H1 (cell line): ENCODE results near the gene OSGEP. TPM values are rescaled to one million over a fixed set of nuclear protein-coding genes. Genes with fewer than 3 reads are reported as not detected.

ENCODE experiments used
- CTCF ChIA-PET: fragments of 300-600 bp; sonication (Branson Sonifier 250); formaldehyde crosslinking; loops from one replicate; lab custom pipeline; 2021; ENCODE audit not compliant: partially characterized antibody; lab: Charles Lee
- POLR2A ChIA-PET: fragments of 300-600 bp; sonication (Branson Sonifier 250); formaldehyde crosslinking; loops from one replicate; lab custom pipeline; 2021; ENCODE audit warnings: inconsistent platforms; ENCODE audit not compliant: partially characterized antibody; lab: Charles Lee
- DNase-seq, 2 experiments: peaks; one replicate each; pipeline versions ENCODE4 v3.0.0 to v3.0.0-alpha.2; 2010 to 2022; ENCODE audit warnings: low spot score in 2 of 2, low read depth in 1 of 2, mixed read lengths in 1 of 2
- FAIRE-seq: peaks from 2 replicates; lab custom pipeline; 2011; peaks lifted over from hg19 to GRCh38; lab: Jason Lieb, UNC
- H2AFZ ChIP-seq: 2 replicates; pipeline ENCODE4 v1.8.1; 2012; ENCODE audit warnings: low read length, inconsistent platforms
- H2AK5ac ChIP-seq: 2 replicates; pipeline ENCODE4 v1.6.1; 2013; ENCODE audit warnings: low read depth, low read length
- H2BK120ac ChIP-seq: replicated peaks from 2 replicates; pipeline ENCODE3; 2013; ENCODE audit warnings: low read depth, low read length, inconsistent platforms
- H2BK12ac ChIP-seq: 2 replicates; pipeline ENCODE4 v1.6.1; 2013; ENCODE audit warnings: low read depth, low read length
- H2BK15ac ChIP-seq: 2 replicates; pipeline ENCODE4 v1.6.1; 2013; ENCODE audit warnings: low read length
- H2BK20ac ChIP-seq: 2 replicates; pipeline ENCODE4 v1.6.1; 2013; ENCODE audit warnings: low read length
- H2BK5ac ChIP-seq: 2 replicates; pipeline ENCODE4 v1.6.1; 2013; ENCODE audit warnings: low read depth, low read length
- H3K14ac ChIP-seq: 2 replicates; pipeline ENCODE4 v1.6.1; 2013; ENCODE audit warnings: inconsistent platforms; ENCODE audit not compliant: insufficient read length
- H3K18ac ChIP-seq: 2 replicates; pipeline ENCODE4 v1.6.1; 2013; ENCODE audit warnings: low read length; ENCODE audit errors: extremely low read depth
- H3K23ac ChIP-seq: 2 replicates; pipeline ENCODE4 v1.6.1; 2013; ENCODE audit warnings: inconsistent platforms; ENCODE audit not compliant: insufficient read length
- H3K23me2 ChIP-seq: 2 replicates; pipeline ENCODE4 v1.6.1; 2013; ENCODE audit warnings: low read depth, low read length
- H3K27ac ChIP-seq: 2 replicates; pipeline ENCODE4 v1.6.1; 2011; ENCODE audit warnings: low read depth, low read length, inconsistent platforms
- H3K27me3 ChIP-seq, 4 experiments: replicated peaks in 1 of 4; 1 replicate in 1 of 4; 2 replicates in 3 of 4; pipeline versions ENCODE4 v1.6.1 to v1.8.1; 2011 to 2013; ENCODE audit warnings: low read length in 3 of 4, mild to moderate bottlenecking in 3 of 4, inconsistent platforms in 2 of 4, mixed read lengths in 2 of 4, moderate library complexity in 1 of 4; ENCODE audit not compliant: control insufficient read depth in 3 of 4, insufficient read depth in 3 of 4; ENCODE audit errors: extremely low read depth in 1 of 4
- H3K36me3 ChIP-seq, 4 experiments: 2 replicates each; pipeline versions ENCODE4 v1.6.1 to v1.8.1; 2011 to 2013; ENCODE audit warnings: mild to moderate bottlenecking in 4 of 4, low read length in 3 of 4, moderate library complexity in 2 of 4, control low read depth in 1 of 4, inconsistent platforms in 1 of 4; ENCODE audit not compliant: insufficient read depth in 4 of 4, control insufficient read depth in 2 of 4
- H3K4ac ChIP-seq: replicated peaks from 2 replicates; pipeline ENCODE3; 2013; ENCODE audit warnings: low read length, low read depth, mixed read lengths, inconsistent platforms; ENCODE audit not compliant: insufficient read length
- H3K4me1 ChIP-seq, 4 experiments: replicated peaks in 1 of 4; 1 replicate in 1 of 4; 2 replicates in 3 of 4; pipeline versions ENCODE4 v1.6.1 to v1.8.1; 2011 to 2013; ENCODE audit warnings: low read length in 3 of 4, inconsistent platforms in 2 of 4, mixed read lengths in 1 of 4; ENCODE audit not compliant: insufficient read depth in 4 of 4, control insufficient read depth in 3 of 4
- H3K4me2 ChIP-seq, 2 experiments: 2 replicates each; pipeline versions ENCODE4 v1.6.1 to v1.8.1; 2011 to 2013; ENCODE audit warnings: low read depth in 2 of 2, low read length in 2 of 2, control low read depth in 1 of 2, inconsistent platforms in 1 of 2, mild to moderate bottlenecking in 1 of 2; ENCODE audit not compliant: insufficient read depth in 1 of 2
- H3K4me3 ChIP-seq, 4 experiments: fragments of 200-600, 300-600 bp in 1 of 4; sonication (generic), shearing (Covaris generic), sonication (Bioruptor Twin) in 1 of 4; 2 replicates each; pipeline versions ENCODE4 v1.5.1 to v1.8.1; 2011 to 2016; ENCODE audit warnings: low read length in 4 of 4, low read depth in 3 of 4, control low read depth in 2 of 4, inconsistent platforms in 2 of 4, mild to moderate bottlenecking in 2 of 4, mixed read lengths in 1 of 4, moderate library complexity in 1 of 4; ENCODE audit not compliant: insufficient read depth in 2 of 4; ENCODE audit errors: extremely low read depth in 1 of 4
- H3K56ac ChIP-seq: replicated peaks from 2 replicates; pipeline ENCODE3; 2013; ENCODE audit warnings: low read depth, mild to moderate bottlenecking, mixed read lengths, low read length, inconsistent platforms; ENCODE audit not compliant: insufficient read length
- H3K79me1 ChIP-seq: 2 replicates; pipeline ENCODE4 v1.6.1; 2013; ENCODE audit warnings: low read depth, low read length, control low read depth
- H3K79me2 ChIP-seq, 2 experiments: 2 replicates each; pipeline versions ENCODE4 v1.6.1 to v1.8.1; 2012 to 2013; ENCODE audit warnings: low read length in 2 of 2, mild to moderate bottlenecking in 2 of 2, inconsistent platforms in 1 of 2; ENCODE audit not compliant: insufficient read depth in 2 of 2, control insufficient read depth in 1 of 2
- H3K9ac ChIP-seq, 4 experiments: replicated peaks in 1 of 4; 1 replicate in 1 of 4; 2 replicates in 3 of 4; pipeline versions ENCODE4 v1.6.1 to v1.8.1; 2011 to 2013; ENCODE audit warnings: low read depth in 3 of 4, low read length in 3 of 4, control low read depth in 2 of 4, mild to moderate bottlenecking in 2 of 4, moderate library complexity in 2 of 4, inconsistent platforms in 1 of 4; ENCODE audit errors: extremely low read depth in 1 of 4
- H3K9me3 ChIP-seq, 2 experiments: 2 replicates each; pipeline versions ENCODE4 v1.6.1 to v1.8.1; 2012 to 2013; ENCODE audit warnings: mild to moderate bottlenecking in 2 of 2, moderate library complexity in 2 of 2, control low read depth in 1 of 2, inconsistent platforms in 1 of 2, low read depth in 1 of 2, low read length in 1 of 2, mixed read lengths in 1 of 2; ENCODE audit not compliant: insufficient read depth in 2 of 2
- H4K20me1 ChIP-seq, 2 experiments: replicated peaks in 1 of 2; 2 replicates each; pipeline versions ENCODE3 to v1.8.1; 2011 to 2013; ENCODE audit warnings: inconsistent platforms in 2 of 2, low read length in 2 of 2, mild to moderate bottlenecking in 1 of 2; ENCODE audit not compliant: insufficient read depth in 2 of 2, control insufficient read depth in 1 of 2
- H4K5ac ChIP-seq: 2 replicates; pipeline ENCODE4 v1.6.1; 2013; ENCODE audit warnings: low read length, low read depth, mixed read lengths, inconsistent platforms; ENCODE audit not compliant: insufficient read length
- H4K8ac ChIP-seq: 2 replicates; pipeline ENCODE4 v1.8.0; 2013; ENCODE audit warnings: mild to moderate bottlenecking, moderate library complexity, low read length, inconsistent platforms; ENCODE audit not compliant: insufficient read depth; ENCODE audit errors: extremely low read depth
- H4K91ac ChIP-seq: replicated peaks from 2 replicates; pipeline ENCODE3; 2013; ENCODE audit warnings: low read length, mixed read lengths, inconsistent platforms; ENCODE audit not compliant: insufficient read length
- CBX5 ChIP-seq: fragments of 300-800, 300-1000 bp; sonication (generic); IDR thresholded peaks from 2 replicates; pipeline ENCODE4 v1.7.1; 2016; ENCODE audit warnings: antibody characterized with exemption, low read length, low read depth
- CHD1 ChIP-seq: IDR thresholded peaks from 2 replicates; pipeline ENCODE4 v1.6.1; 2012; ENCODE audit warnings: low read depth, low read length, improper control_type of control experiment
- CHD2 ChIP-seq: IDR thresholded peaks from 2 replicates; pipeline ENCODE4 v1.6.1; 2012; ENCODE audit warnings: low read length, improper control_type of control experiment
- GTF2F1 ChIP-seq: IDR thresholded peaks from 2 replicates; pipeline ENCODE4 v1.6.1; 2012; ENCODE audit warnings: low read depth, low read length, improper control_type of control experiment, borderline replicate concordance
- HDAC6 ChIP-seq: IDR thresholded peaks from one replicate; pipeline ENCODE4 v1.7.1; 2012; ENCODE audit warnings: low read depth, mild to moderate bottlenecking, inconsistent platforms, low read length, moderate library complexity
- KDM1A ChIP-seq: fragments of 200-600, 300-600 bp; sonication (generic); IDR thresholded peaks from 2 replicates; pipeline ENCODE4 v1.7.1; 2016; ENCODE audit warnings: mild to moderate bottlenecking, low read length, borderline replicate concordance
- NRF1 ChIP-seq: IDR thresholded peaks from 2 replicates; pipeline ENCODE4 v1.6.1; 2011; ENCODE audit warnings: mild to moderate bottlenecking, low read depth, low read length, improper control_type of control experiment
- RBBP5 ChIP-seq: IDR thresholded peaks from 2 replicates; pipeline ENCODE4 v1.7.1; 2012; ENCODE audit warnings: low read depth, mild to moderate bottlenecking, inconsistent platforms, low read length, moderate library complexity, borderline replicate concordance
- RNF2 ChIP-seq: fragments of 200-900, 300-1000 bp; sonication (generic); IDR thresholded peaks from 2 replicates; pipeline ENCODE4 v1.7.1; 2016; ENCODE audit warnings: borderline replicate concordance, low read depth, mild to moderate bottlenecking, antibody characterized with exemption, low read length; ENCODE audit not compliant: poor library complexity, severe bottlenecking; ENCODE audit errors: missing control alignments
- SRF ChIP-seq: IDR thresholded peaks from 2 replicates; pipeline ENCODE4 v1.6.1; 2011; ENCODE audit warnings: mild to moderate bottlenecking, low read depth, low read length, moderate library complexity
- TAF7 ChIP-seq: optimal IDR thresholded peaks from 2 replicates; pipeline ENCODE3; 2011; ENCODE audit warnings: low read depth, mild to moderate bottlenecking, inconsistent platforms, low read length, moderate library complexity, borderline replicate concordance
- YY1 ChIP-seq: IDR thresholded peaks from 2 replicates; pipeline ENCODE4 v1.6.1; 2011; ENCODE audit warnings: low read depth, mild to moderate bottlenecking, low read length
- WGBS, 2 experiments: shearing (Covaris generic) in 1 of 2; methylation state at CpG; one replicate each; pipeline versions ENCODE4 v1.1.6 to v1.1.7; 2013 to 2015; ENCODE audit warnings: low lambda C conversion rate in 2 of 2, mixed read lengths in 2 of 2, inconsistent platforms in 1 of 2, low coverage in 1 of 2, missing lambda C conversion rate in 1 of 2; ENCODE audit not compliant: insufficient replicate concordance in 2 of 2, insufficient coverage in 1 of 2, insufficient read length in 1 of 2; ENCODE audit errors: extremely low coverage in 1 of 2, missing lambda C conversion rate in 1 of 2; 5-methylcytosine and 5-hydroxymethylcytosine counted together
- polyA plus RNA-seq, 7 experiments: library from polyadenylated mRNA; depleted of rRNA in 3 of 7; stranded (reverse) in 5 of 7; unstranded in 2 of 7; fragments of >200 nt in 5 of 7; fragments of 200-250 nt in 2 of 7; gene quantifications; 1 replicate in 5 of 7; 2 replicates in 1 of 7; 4 replicates in 1 of 7; pipeline versions ENCODE4 v1.2.1 to v1.2.3, GENCODE V29; 2011 to 2013; ENCODE audit warnings: missing spikeins in 2 of 7, mixed read lengths in 2 of 7
- total RNA-seq: library from RNA; stranded (reverse); fragmentation: NEBNext Ultra II Directional; extraction: Animal tissue kit (Norgen Biotek cat#: 25700); gene quantifications from 2 replicates; pipeline ENCODE4 v1.2.1, GENCODE V29; 2021
- TF ChIP-seq, protein P1 (sequence below): IDR thresholded peaks from 2 replicates; pipeline ENCODE4 v1.6.1; 2012; ENCODE audit warnings: inconsistent platforms

Gene OSGEP
- total and polyA plus RNA-seq, 2 of the 8 experiments (the other 6 are each of a cell fraction or from before 2014, with no cell fraction given): 34.4 to 78.6 TPM

DNA sequence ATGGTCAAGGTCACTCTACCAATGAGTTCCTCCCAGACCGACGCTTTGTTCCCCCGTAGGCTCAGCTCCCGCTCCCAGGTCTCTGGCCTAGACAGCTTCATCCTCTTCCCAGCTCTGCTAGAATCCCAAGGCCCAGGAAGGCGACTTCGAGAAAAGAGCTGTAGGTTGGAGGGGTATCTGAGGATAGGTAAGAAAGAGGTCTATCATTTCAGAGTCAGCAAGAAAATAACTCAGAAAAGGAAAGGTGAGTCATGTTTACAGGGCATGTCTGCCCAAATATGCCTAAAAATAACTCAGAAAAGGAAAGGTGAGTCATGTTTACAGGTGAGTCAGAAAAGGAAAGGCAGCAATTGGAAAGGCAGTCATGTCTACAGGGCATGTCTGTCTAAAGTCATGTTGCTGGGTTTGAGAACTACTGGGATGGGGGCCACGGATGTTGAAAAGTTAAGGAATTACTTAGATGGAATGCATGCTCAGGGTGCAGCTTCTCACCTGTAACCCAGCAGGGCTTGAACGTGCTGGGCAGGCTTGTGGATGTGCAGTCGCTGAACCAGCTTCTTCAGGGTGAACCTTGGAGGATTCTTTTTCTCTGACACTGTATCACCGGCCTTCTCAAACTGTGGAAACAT lies 53.5 kb downstream of the OSGEP start:
- CTCF ChIA-PET: interaction anchor here (1.3 to 2.3 kb wide), 3 partner anchors 13 to 205 kb away, joined by 3 to 5 read pairs (median 4); no protein-coding TSS in a partner anchor
- Histone ChIP-seq H3K56ac (no peak overlapping the region), H3K79me1 (no peaks in the 10 kb centered on the region; the same call in 1 of the 2 replicates), H3K4me1 (no peaks in the 10 kb centered on the region), H3K4me2 (no peak overlapping the region), H3K79me2 (no peaks in the 10 kb centered on the region), H4K5ac (no peak overlapping the region), H2BK5ac (no peak overlapping the region), H3K36me3 (peaks cover 0 to 5% (median under 1%) of the 10 kb centered on the region in 4 experiments; a peak in 3 of 8 replicates), H3K23ac (no peak overlapping the region), H3K23me2 (no peaks in the 10 kb centered on the region), H2BK120ac (no peak overlapping the region), H2BK12ac (no peak overlapping the region), H3K9me3 (no peaks in the 10 kb centered on the region), H2BK15ac (no peak overlapping the region), H3K27me3 (no peaks in the 10 kb centered on the region), H4K8ac (no peak overlapping the region), H2AK5ac (no peak overlapping the region), H3K14ac (no peak overlapping the region), H3K4ac (no peak overlapping the region), H3K4me3 (no peak overlapping the region), H2BK20ac (no peak overlapping the region), H2AFZ (no peak overlapping the region), H4K91ac (no peak overlapping the region), H4K20me1 (no peaks in the 10 kb centered on the region), H3K9ac (no peak overlapping the region), H3K27ac (no peak overlapping the region), H3K18ac (no peak overlapping the region)
- 93% methylated on average over 10 of the region's 10 CpGs; no CpG with 5 or more reads in 1 of the 2 experiments for WGBS, 2 experiments
- no peak for DNase-seq
- POLR2A ChIA-PET: interaction anchor here (4.7 kb wide), 1 partner anchor 12 kb away, joined by 16 read pairs; the partner anchor contains the start of gene TEP1
- FAIRE-seq: no peak
- no peak for TF ChIP-seq TAF7
- TF ChIP-seq, protein P1, sequence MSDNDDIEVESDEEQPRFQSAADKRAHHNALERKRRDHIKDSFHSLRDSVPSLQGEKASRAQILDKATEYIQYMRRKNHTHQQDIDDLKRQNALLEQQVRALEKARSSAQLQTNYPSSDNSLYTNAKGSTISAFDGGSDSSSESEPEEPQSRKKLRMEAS: no peak
- no peak for TF ChIP-seq NRF1
- no peak for TF ChIP-seq CHD2
- TF ChIP-seq GTF2F1: no peak
- TF ChIP-seq RBBP5: no peak
- no peak for TF ChIP-seq SRF
- no peak for TF ChIP-seq KDM1A
- no peak for TF ChIP-seq CHD1
- no peak for TF ChIP-seq CBX5
- no peak for TF ChIP-seq HDAC6
- TF ChIP-seq RNF2: no peak
- TF ChIP-seq YY1: no peak
